Psoas muscle (tissue), 8 donors: Measurements from ENCODE around the gene DCDC1. TPM values are rescaled to one million over a fixed set of nuclear protein-coding genes. Genes with fewer than 3 reads are reported as not detected.

Experiments used
- ATAC-seq, 4 donors: fragments of 200-7000 bp; cut with Tn5 transposase; one replicate each; pipeline ENCODE4 v1.9.1; 2020; ENCODE audit warnings: moderate library complexity in 3 of 4, mild to moderate bottlenecking in 2 of 4
- DNase-seq, 2 donors: peaks; one replicate each; pipeline ENCODE4 v3.0.0-alpha.2; 2020
- H3K27ac ChIP-seq: fragments of 200-600 bp; one replicate; pipeline ENCODE4 v1.8.0; 2022
- H3K27me3 ChIP-seq, 3 donors: fragments of 200-600 bp in 1 of 3; one replicate each; pipeline versions ENCODE4 v1.6.1 to v1.8.0; 2013 to 2022; ENCODE audit warnings: low read length in 2 of 3, mild to moderate bottlenecking in 2 of 3, moderate library complexity in 1 of 3; ENCODE audit not compliant: insufficient read depth in 3 of 3
- H3K36me3 ChIP-seq, 2 donors: fragments of 200-600 bp in 1 of 2; one replicate each; pipeline versions ENCODE4 v1.6.1 to v1.8.0; 2013 to 2022; ENCODE audit warnings: low read depth in 1 of 2, mild to moderate bottlenecking in 1 of 2, moderate library complexity in 1 of 2; ENCODE audit not compliant: insufficient read depth in 1 of 2
- H3K4me1 ChIP-seq: fragments of 200-600 bp; one replicate; pipeline ENCODE4 v1.8.0; 2022
- H3K4me3 ChIP-seq: fragments of 200-600 bp; one replicate; pipeline ENCODE4 v1.8.0; 2022; ENCODE audit warnings: mild to moderate bottlenecking
- H3K9me3 ChIP-seq: fragments of 200-600 bp; one replicate; pipeline ENCODE4 v1.8.0; 2022
- WGBS, 3 donors: extraction: QIAGEN DNeasy Blood & Tissue Kit; methylation state at CpG; one replicate each; pipeline versions ENCODE4 v1.1.6 to v1.1.7; 2013; 5-methylcytosine and 5-hydroxymethylcytosine counted together
- intact Hi-C, 2 donors: fragments of 100-400 bp; cut with DNase I; formaldehyde crosslinking; loops; one replicate each; pipeline versions ENCODE4 v1.11.0 to v1.14.2; 2022
- polyA plus RNA-seq, 3 donors: library from polyadenylated mRNA; stranded (reverse); fragments of 200-250 nt; gene quantifications; one replicate each; pipeline ENCODE4 v1.2.3, GENCODE V29; 2013
- total RNA-seq, 4 donors: library from RNA; stranded (reverse); fragmentation: NEBNext Ultra II Directional in 2 of 4; extraction: Animal tissue kit (Norgen Biotek cat#: 25700) in 2 of 4; gene quantifications; one replicate each; pipeline versions ENCODE4 v1.2.1 to v1.2.4, GENCODE V29; 2021 to 2023
- TF ChIP-seq, protein P1 (sequence below): fragments of 200-600 bp; IDR thresholded peaks from one replicate; pipeline ENCODE4 v1.8.0; 2022; ENCODE audit warnings: antibody characterized with exemption
- donor health status: healthy with polysubstance abuse.
- donor health status: DM: no; HTN: no; CAD: no; lungs with moderate emphysema.
- donor health status: Bipolar disorder and iron deficiency.
- donor health status: healthy.
- donor health status: DM: yes; HTN: yes; CAD: no.
- donor health status: DM: no; HTN: no; CAD: no.
- donor health status: DM: no; HTN: no; CAD: no.
- donor health status: DM: yes; HTN: yes; CAD: no.

The DCDC1 gene
- total and polyA plus RNA-seq, 7 donors = not detected

GRCh38 chr11:31366795-31367194, 2.7 kb downstream of the DCDC1 start:
- no peaks in the 10 kb centered on the region for H3K9me3 ChIP-seq
- no peak for DNase-seq
- intact Hi-C loops = no loop called here
- H3K36me3 ChIP-seq = no peaks in the 10 kb centered on the region
- 81 to 93% (median 87%) methylated on average over 4 of the region's 4 CpGs for WGBS, 3 donors
- no peak for ATAC-seq
- no peak overlapping the region for H3K27ac ChIP-seq
- TF ChIP-seq, protein P1, sequence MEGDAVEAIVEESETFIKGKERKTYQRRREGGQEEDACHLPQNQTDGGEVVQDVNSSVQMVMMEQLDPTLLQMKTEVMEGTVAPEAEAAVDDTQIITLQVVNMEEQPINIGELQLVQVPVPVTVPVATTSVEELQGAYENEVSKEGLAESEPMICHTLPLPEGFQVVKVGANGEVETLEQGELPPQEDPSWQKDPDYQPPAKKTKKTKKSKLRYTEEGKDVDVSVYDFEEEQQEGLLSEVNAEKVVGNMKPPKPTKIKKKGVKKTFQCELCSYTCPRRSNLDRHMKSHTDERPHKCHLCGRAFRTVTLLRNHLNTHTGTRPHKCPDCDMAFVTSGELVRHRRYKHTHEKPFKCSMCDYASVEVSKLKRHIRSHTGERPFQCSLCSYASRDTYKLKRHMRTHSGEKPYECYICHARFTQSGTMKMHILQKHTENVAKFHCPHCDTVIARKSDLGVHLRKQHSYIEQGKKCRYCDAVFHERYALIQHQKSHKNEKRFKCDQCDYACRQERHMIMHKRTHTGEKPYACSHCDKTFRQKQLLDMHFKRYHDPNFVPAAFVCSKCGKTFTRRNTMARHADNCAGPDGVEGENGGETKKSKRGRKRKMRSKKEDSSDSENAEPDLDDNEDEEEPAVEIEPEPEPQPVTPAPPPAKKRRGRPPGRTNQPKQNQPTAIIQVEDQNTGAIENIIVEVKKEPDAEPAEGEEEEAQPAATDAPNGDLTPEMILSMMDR = no peak
- H3K4me1 ChIP-seq = no peaks in the 10 kb centered on the region
- H3K4me3 ChIP-seq = no peak overlapping the region
- no peaks in the 10 kb centered on the region for H3K27me3 ChIP-seq

GRCh38 chr11:31361743-31362142, 7.8 kb downstream of the DCDC1 start:
- H3K36me3 ChIP-seq = no peaks in the 10 kb centered on the region
- 83 to 89% (median 84%) methylated on average over 4 of the region's 4 CpGs for WGBS, 3 donors
- no peaks in the 10 kb centered on the region for H3K9me3 ChIP-seq
- H3K4me3 ChIP-seq = no peak overlapping the region
- ATAC-seq = no peak
- DNase-seq = no peak
- intact Hi-C loops = no loop called here
- TF ChIP-seq, protein P1 = no peak
- no peaks in the 10 kb centered on the region for H3K27me3 ChIP-seq
- no peak overlapping the region for H3K27ac ChIP-seq
- no peaks in the 10 kb centered on the region for H3K4me1 ChIP-seq

DNA sequence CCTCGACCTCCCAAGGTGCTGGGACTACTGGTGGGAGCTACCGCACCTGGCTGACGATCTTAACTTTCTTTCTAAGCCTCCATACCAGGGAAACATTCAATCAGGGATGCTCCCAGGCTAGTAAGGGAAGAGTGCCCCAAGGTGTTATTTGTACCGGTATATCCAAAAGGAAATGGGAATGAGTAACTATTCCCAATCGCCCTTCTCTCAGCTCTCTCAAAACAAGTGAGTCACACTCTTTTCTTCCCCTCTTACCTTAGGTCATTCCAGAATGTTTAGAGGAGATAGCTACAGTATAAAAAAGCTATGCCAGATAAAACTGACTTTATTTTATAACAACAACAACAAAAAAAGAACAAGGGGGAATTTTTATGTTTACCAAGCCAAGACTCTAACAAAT, 13.7 kb downstream of the DCDC1 start:
- intact Hi-C loops = no loop called here
- TF ChIP-seq, protein P1 = no peak
- DNase-seq (no peak), ATAC-seq (no peak)
- Histone ChIP-seq H3K9me3 (no peaks in the 10 kb centered on the region), H3K36me3 (no peaks in the 10 kb centered on the region), H3K27ac (no peak overlapping the region), H3K4me1 (no peaks in the 10 kb centered on the region), H3K4me3 (no peak overlapping the region), H3K27me3 (no peaks in the 10 kb centered on the region)
- 87 to 88% (median 87%) methylated on average over 5 of the region's 5 CpGs for WGBS, 3 donors

DNA sequence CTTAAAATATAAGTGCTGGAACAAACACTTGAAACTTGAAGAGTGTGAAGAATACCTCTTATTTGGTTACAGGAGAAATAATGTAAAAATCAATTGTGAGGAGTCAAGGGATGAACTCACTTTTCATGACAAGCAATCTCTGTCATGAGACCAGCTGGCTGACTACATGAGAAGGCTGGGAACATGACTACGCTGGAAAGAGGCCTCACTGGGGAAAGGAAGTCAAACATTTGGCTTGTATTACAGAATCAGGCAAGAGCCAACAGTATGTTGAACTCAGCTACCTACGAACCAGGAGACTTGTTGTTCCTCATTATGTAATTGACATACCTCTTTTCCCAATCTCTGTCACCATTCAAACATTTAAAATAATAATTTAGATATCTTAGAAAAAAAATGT, 14.4 kb downstream of the DCDC1 start:
- H3K4me1 ChIP-seq = no peaks in the 10 kb centered on the region
- H3K27me3 ChIP-seq = no peaks in the 10 kb centered on the region
- 5 to 29% (median 14%) methylated on average over 2 of the region's 2 CpGs for WGBS, 3 donors
- H3K4me3 ChIP-seq = no peak overlapping the region
- DNase-seq (no peak), ATAC-seq (peak in 1 of 4 donors; percentile 69)
- intact Hi-C loops = no loop called here
- no peaks in the 10 kb centered on the region for H3K36me3 ChIP-seq
- H3K9me3 ChIP-seq = no peaks in the 10 kb centered on the region
- no peak overlapping the region for H3K27ac ChIP-seq
- TF ChIP-seq, protein P1 = no peak

- no peak for DNase-seq
- intact Hi-C loops = no loop called here
- H3K27ac ChIP-seq = no peak overlapping the region
- no peak overlapping the region for H3K4me3 ChIP-seq
- TF ChIP-seq, protein P1 = no peak
- no peaks in the 10 kb centered on the region for H3K9me3 ChIP-seq
- H3K36me3 ChIP-seq = no peaks in the 10 kb centered on the region
- H3K27me3 ChIP-seq = no peaks in the 10 kb centered on the region
- H3K4me1 ChIP-seq = no peaks in the 10 kb centered on the region
- ATAC-seq = no peak
Measured at GRCh38 chr11:31351168-31351567, 18.4 kb downstream of the DCDC1 start.
